CD4-positive, alpha-beta T cell treated with Interleukin-4 for 1 hour (primary cell): ENCODE data around the gene EFCAB6.

Experiments used
- DNase-seq, 2 donors: peaks; one replicate each; pipeline ENCODE4 v3.0.0-alpha.2; 2020 to 2022

Gene EFCAB6

DNA sequence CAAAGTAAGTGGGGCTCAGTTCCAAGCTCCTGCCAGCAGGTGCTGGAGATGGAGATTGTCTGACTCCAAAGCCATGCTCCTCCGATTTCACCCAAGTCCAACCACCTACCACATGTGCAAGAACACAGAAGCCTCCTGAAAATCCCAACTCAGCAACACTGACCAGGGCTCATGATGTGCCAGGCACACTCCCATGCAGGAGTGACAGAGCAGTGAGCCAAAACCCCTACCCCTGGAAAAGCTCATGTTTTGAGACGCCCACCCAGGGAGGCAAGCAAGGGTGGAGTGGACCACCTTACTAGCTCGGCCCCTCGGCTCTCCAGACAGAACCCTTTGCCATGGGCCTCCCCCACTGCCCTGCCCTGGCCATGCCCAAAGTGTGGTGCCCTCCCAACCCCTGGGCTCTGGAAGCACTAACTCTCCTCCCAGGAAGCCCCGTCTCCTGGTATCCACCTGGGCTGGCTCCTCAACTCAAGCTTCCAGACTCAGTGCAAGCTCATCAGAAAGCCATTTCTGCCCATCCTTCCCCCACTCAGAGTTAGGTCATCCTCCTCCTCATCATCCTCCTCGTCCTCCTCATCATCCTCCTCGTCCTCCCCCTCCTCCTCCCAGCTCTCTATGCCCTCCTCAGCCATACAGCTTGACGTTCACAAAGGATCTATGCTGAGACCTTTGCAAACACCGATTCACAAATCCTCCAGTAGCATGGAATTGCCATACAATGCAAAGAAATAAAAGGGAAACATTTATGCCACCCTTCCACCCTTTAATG, 245.4 kb downstream of the EFCAB6 start:
- DNase-seq = no peak

- no peak for DNase-seq
Observed at GRCh38 chr22:43566021-43566420, 246.1 kb downstream of the EFCAB6 start.

- DNase-seq = no peak
Observed at GRCh38 chr22:43564859-43565258, 247.2 kb downstream of the EFCAB6 start.

- DNase-seq = no peak
Observed at GRCh38 chr22:43563571-43563970, 248.5 kb downstream of the EFCAB6 start.

DNA sequence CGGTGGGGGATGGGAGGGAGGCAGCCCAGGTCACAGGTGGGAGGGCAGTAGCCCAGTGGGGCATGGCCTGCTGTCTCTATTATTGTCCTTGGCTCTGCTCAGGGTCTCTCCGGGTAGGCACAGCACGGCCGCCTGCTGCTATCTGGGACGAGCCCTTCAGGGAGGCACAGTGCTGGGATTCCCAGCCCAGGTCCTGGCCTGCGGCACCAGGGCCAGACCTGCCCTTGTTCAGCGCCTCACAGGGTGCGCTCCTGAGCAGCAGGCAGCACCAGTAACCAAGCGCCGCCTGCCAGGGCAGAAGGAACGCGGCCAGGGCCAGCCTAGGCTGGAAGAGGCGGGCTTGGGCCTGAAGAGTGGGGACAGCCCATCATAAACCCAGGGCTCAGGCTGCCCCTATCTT, 249.3 kb downstream of the EFCAB6 start:
- no peak for DNase-seq

DNA sequence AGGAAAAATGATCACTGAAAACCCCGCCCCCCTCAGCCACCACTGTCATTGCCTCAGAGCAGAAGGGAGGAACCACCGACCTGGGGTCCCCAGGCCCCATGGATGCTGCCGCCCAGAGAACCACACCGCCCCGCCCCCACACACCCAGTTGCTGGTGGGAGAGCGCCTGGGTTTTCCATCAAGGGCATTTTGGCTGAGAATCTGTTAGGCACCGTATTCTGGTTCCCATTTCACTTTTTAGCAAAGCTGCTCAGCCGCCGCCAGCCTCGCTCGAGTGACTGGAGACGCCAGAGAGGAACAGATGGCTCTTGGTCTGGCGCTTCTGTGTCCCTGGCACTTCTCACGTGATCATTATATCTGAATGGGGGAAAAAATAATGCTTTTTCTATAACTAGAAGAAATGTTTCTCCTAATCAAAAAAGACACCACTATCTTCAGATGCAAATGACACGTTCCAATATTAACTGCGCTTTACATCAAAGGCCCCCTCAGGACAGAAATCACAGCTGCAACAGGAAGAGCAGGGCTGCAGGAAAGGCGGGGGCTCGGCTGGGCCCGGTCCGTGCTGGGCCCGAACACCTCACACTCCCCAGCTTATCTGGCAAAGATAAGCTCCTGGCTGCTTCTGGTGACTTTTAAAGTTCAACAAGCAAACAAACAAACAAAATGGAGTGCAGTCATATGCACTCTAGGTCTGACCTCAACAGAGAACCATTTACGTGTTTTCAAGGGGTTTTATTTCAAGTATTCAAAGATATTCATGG, 250.5 kb downstream of the EFCAB6 start:
- DNase-seq = no peak

- DNase-seq = no peak
Observed at GRCh38 chr22:43560651-43561050, 251.5 kb downstream of the EFCAB6 start.

GRCh38 chr22:43555561-43556515, 256.3 kb downstream of the EFCAB6 start:
- no peak for DNase-seq

DNA sequence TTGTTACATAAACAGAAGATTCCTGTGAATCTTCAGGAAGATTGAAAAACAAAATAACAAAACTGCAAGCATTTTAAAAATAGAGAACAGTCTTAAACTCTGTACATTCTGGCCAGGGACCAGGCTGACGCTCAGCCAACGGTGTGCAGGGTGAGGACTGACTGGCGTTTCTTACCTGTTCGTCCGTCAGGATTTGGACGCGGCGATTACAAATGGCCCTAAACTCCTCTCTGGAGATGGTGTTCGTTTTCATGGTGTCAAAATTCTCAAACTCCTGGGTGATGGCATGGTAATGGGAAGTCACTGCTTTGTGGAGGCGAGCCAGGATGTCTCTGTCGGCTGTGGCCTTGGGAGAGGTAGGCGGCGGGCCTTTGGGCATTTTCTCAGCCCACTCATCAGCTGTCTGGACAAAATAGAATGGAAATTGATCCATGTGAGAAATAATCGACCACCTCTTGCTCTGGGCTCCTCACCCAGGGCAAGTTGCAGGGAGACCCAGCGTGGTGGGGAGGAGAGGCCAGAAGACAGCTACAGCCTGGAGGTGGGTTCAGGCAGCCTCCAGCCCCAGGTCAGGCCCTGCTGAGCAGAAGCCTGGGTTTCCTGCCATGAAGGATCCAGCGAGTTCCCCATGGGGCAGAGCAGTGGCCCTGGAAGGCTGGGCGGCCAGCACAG, 257.3 kb downstream of the EFCAB6 start:
- DNase-seq = no peak

DNA sequence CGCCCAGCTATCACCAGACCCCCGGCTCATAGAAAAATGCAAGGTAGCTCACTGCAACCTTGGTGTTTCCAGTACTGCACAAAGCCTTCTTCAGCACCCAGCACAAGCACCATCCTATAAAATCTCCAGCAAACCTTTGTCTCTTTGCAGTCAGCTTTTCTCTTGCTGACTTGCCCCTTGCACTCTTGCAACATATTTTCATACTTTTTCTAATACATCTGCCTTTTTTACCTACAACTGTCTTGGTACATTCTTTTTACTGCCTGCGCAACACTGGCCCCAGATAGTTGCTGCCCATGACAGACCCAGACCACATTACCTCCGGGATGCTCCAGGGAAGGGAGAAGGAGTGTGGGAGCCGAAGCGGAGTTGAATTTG, 257.9 kb downstream of the EFCAB6 start:
- DNase-seq = no peak

GRCh38 chr22:43553451-43554258, 258.4 kb downstream of the EFCAB6 start:
- DNase-seq = no peak

DNA sequence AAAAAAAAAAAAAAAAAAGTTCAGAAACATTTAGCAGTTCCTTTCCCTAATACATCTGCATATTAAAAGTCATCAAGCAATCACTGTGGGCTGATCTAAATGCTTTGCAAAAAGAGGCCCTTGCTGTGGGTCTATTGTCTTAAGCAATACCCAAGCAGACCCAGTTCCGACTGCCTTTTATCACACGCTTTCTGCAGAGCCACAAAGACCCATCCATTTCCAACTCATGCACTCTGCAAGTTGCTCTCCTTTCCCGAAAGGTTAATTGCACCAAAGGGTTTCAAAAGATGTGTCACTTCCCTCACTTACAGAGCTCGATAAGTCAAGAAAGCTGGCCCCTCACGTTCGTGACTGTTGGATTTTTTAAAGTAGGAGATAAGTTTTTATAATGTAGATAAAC, 261.4 kb downstream of the EFCAB6 start:
- no peak for DNase-seq

DNA sequence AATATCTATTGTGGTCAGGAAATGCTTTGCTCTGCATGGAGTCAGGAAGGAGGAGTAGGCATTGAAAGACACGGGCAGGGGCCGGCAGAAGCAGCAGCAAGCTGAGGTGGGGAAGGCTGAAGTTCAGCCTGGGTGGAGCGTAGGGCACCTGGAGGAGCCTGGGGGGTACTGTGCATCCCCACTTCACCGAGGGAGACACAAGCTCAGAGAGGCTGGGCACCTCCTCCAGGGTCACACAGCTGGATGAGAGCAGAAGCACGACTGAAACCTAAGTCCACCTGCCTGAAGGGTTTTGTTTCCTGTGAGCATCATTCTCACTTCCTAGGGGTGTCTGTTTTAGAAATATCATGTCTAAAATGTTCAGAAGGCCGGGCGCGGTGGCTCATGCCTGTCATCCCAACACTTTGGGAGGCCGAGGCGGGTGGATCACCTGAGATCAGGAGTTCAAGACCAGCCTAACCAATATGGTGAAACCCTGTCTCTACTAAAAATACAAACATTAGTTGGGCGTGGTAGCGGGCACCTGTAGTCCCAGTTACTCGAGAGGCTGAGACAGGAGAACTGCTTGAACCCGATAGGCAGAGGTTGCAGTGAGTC, 262.0 kb downstream of the EFCAB6 start:
- no peak for DNase-seq

- DNase-seq = no peak
Observed at GRCh38 chr22:43546186-43546585, 265.9 kb downstream of the EFCAB6 start.

GRCh38 chr22:43544289-43544673, 267.8 kb downstream of the EFCAB6 start:
- DNase-seq = no peak

DNA sequence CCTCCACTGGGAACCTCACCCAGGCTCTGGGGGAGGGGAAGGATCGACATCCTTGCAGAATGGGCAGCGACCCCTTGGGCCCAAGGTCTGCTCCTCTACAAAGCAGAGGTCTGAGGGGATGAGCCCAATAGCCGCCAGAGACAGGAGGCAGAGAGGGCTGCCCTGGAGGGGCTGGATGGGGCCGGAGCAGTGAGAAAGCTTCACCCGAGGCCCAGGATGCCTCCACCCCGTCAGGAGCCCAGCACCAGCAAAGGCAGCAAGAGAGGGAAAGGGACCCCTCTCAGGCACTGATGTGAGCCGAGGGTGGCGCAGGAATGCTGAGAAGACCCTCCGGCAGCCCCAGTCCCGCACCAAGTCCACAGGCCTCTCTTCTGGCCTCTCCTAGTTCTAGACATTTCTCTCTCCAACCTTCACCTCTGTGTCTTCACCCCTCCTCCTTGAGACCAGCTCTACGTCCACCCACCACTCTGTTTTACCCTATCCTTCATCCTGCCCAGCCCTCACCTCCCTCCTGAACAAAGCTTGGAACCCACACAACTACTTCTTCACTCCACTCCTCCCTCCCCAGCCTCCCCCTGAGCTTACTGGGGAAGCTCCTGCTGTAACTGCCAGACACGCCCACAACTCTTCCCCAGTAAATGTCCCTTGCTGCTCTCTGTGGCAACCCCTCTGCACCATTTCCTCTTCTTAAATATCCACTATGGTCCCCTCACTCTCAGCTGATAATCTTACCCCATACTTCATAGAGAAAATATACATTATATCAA, 268.4 kb downstream of the EFCAB6 start:
- DNase-seq = no peak

DNA sequence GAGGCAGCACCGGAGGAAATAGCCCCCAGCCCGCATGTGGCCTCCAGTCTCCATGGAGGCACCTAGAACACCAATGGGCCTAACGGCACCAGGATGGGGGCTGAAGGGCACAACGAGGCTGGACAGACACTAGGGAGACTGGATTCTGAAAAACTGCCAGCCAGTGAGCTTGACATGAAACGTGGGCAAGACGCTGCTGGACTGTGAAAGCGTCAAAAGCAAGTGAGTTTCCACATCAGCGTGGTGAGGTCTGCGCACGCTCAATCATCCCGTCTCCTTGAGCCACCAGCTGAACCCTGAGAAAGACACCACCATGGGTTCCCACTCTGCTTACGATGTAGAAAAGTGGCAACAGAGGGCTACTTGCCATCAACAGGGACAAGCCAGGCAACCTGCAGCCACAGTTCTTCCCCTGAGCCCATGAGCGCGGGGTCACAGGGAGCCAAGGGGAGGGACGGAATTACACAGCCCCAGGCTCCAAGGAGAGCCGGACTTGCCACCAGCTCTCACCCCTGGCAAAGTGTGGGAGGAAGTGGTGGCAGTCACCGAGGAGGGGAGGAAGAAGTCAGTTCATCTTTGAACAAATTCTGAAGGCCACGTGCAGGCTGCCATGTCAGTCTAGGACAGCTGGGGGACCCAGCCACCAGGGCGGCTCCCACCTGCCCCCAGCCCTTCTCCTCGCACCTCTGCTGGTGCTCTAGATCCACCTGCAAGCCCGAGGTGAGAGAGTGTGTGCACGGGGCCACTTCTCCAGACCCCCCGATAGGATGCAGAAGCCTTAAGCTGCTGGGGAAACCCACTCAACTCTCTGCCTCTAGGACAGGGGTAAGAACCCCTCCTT, 269.2 kb downstream of the EFCAB6 start:
- DNase-seq = no peak

DNA sequence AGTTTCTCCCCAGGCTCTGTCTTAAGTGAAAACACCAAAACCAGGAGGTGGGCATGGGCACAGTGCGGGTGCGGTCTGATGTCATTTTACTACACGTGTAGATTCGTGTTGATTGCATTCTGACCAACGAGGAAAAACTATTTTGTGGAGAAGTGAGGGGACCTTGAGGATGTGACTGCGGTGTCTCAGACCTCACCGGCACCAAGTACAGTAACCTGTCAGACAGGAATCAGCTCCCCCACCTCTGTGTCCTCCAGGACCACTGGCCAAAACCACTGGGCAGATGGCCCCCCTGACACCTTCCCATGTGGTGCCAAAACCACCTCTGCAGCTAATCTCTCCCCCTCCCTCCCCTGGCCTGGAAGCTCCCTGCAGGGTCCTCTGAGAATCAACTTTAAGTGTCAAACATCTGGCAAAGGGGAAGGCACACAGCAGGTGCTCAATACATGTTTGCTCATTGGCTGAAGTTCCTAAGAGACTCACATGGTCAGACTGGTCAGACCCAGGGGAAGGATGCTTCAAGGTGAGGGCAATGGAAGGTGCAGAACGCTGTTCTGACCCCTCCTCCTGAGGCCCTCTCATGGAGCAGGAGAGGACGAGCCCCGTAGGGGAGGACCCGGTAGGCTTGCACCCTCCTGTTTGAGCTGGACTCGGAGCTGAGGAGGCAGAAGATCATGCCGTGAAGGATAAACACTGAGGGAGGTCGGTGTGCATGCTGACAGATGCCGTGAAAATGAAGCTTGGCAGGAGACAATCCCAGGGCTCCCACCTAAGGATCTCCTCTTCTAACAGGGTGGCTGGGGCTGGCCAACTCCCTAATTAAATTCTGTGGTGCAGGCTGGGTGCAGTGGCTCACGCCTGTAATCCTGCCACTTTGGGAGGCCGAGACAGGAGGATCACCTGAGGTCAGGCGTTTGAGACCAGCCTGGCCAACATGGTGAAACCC, 270.4 kb downstream of the EFCAB6 start:
- no peak for DNase-seq
